SK-N-MC (cell line): ENCODE data around the gene VPS13A.

Source experiments
- EZH2 ChIP-seq: fragments of 200-600 bp; sonication (generic); IDR thresholded peaks from one replicate; pipeline ENCODE4 v1.6.1; 2017; ENCODE audit warnings: antibody characterized with exemption
- FOXP2 ChIP-seq: optimal IDR thresholded peaks from 2 replicates; pipeline ENCODE3; 2011; ENCODE audit warnings: mild to moderate bottlenecking, moderate library complexity; ENCODE audit not compliant: insufficient read depth; ENCODE audit errors: extremely low read length, control extremely low read depth
- POLR2AphosphoS5 ChIP-seq: IDR thresholded peaks from 2 replicates; pipeline ENCODE4 v1.6.1; 2012; ENCODE audit warnings: mild to moderate bottlenecking, low read depth, low read length, borderline replicate concordance

- TF ChIP-seq EZH2 (no peak), POLR2AphosphoS5 (no peak), FOXP2 (no peak)
Observed at GRCh38 chr9:77271023-77271690, 93.8 kb downstream of the VPS13A start.
